H1 (cell line): ENCODE results near the gene SAFB. TPM values are rescaled to one million over a fixed set of nuclear protein-coding genes. Genes with fewer than 3 reads are reported as not detected.

Experiments used
- SP1 ChIP-seq: IDR thresholded peaks from 2 replicates; pipeline ENCODE4 v1.6.1; 2011; ENCODE audit warnings: low read depth, low read length
- polyA plus RNA-seq, 7 experiments: library from polyadenylated mRNA; depleted of rRNA in 3 of 7; stranded (reverse) in 5 of 7; unstranded in 2 of 7; fragments of >200 nt in 5 of 7; fragments of 200-250 nt in 2 of 7; gene quantifications; 1 replicate in 5 of 7; 2 replicates in 1 of 7; 4 replicates in 1 of 7; pipeline versions ENCODE4 v1.2.1 to v1.2.3, GENCODE V29; 2011 to 2013; ENCODE audit warnings: missing spikeins in 2 of 7, mixed read lengths in 2 of 7
- total RNA-seq: library from RNA; stranded (reverse); fragmentation: NEBNext Ultra II Directional; extraction: Animal tissue kit (Norgen Biotek cat#: 25700); gene quantifications from 2 replicates; pipeline ENCODE4 v1.2.1, GENCODE V29; 2021

Gene SAFB
- total and polyA plus RNA-seq, 2 of the 8 experiments (the other 6 are each of a cell fraction or from before 2014, with no cell fraction given): 27.0 to 110 TPM

DNA sequence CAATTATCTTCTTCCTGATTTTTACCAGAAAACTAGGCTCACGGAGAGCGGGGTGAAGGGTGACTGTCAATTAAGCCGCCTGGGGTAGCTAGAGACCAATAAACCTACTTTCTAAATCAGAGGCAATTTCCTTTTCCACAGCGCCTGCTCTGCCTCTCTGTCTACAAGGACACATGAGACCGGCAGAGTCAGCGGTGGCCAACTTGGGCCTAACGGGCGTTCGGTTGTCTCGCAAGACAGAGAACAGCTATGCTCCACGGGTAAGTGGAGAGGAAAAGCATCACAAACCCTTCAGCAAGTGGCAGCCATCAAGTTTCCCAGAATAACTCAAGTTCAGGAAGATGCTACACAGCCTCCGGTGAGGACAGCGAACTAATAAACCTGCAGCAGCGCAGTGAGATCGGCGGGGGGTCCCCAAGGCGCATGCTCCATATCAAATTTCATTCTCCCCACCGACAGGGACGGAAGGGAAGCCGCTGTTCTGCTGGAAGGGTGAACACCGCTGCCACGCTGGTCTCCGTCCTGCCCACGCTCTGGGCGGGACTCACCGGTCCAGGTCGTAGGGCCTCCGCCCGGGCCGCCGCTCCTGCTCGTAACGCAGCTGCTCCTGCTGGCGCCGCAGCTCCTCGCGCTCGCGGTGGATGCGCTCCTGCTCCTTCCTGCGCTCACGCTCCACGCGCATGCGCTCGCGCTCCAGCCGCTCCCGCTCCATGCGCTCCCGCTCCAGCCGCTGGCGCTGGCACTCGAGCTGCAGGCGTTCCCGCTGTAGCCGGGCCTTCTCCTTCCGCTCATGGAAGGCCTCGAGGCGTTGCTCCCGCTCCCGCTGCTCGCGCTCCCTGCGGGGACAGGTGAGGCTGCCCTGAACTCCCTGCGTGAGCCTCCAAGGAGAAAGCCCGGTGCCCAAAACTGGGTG lies 29.3 kb upstream of the SAFB start (continued):
- TF ChIP-seq SP1: no peak
